Measurements from ENCODE around the gene CCNJ. TPM values are rescaled to one million over a fixed set of nuclear protein-coding genes. Genes with fewer than 3 reads are reported as not detected.
"Not testable (repeated sequence)": the region's sequence is repeated elsewhere in the genome, so short reads cannot be mapped to it uniquely, and the experiment has no call there.

CCNJ gene
- total RNA-seq, 8 experiments from 2014 or later = 4.1 to 42.3 (median 15.1) TPM

- Histone ChIP-seq H3K27ac (no peak overlapping the region), H3K4me1 (replicated peaks in 1 of 2) (peaks cover 0 to 9% of the 10 kb centered on the region in 2 donors), H3K4me3 (no peak overlapping the region)
- ATAC-seq (replicated peaks in 6 of 8) = no peak
- in situ Hi-C loops (cut with MboI; ENCODE audit: low pct_unique_long_range_greater_than_20kb in 2 of 9, low sequenced_read_pairs in 9 of 9, unreplicated experiment in 9 of 9) = loop anchor here in 4 of 9 experiments (25.0 kb wide), 3 partner anchors 174 to 299 kb away; partner anchors contain the start of gene DNTT (in 1 of the 4)
- 36 to 100% (median 64%) methylated on average over 1 to 4 of the region's 4 CpGs for WGBS, 10 experiments
Observed at GRCh38 chr10:96038476-96039387, 4.7 kb upstream of the CCNJ start.

DNA sequence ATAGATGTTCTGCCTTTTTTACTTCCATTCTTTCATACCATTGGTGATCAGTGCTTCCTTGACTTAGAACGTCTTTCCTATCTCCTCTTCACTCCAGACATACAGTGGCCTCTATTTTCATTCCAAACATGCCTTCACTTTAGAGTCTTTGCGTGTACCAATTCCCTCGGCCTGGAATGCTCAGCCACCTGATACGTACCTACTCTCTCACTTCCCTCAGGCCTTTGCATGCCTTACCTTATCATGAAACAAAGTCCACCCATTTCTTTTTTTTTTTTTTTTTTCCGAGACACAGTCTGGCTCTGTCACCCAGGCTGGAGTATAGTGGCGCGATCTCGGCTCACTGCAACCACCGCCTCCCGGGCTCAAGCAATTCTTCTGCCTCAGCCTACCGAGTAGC, 2.2 kb upstream of the CCNJ start:
- in situ Hi-C loops (cut with MboI; ENCODE audit: low pct_unique_long_range_greater_than_20kb in 2 of 9, low sequenced_read_pairs in 9 of 9, unreplicated experiment in 9 of 9) = loop anchor here in 4 of 9 experiments (25.0 kb wide), 3 partner anchors 171 to 296 kb away; partner anchors contain the start of gene DNTT (in 1 of the 4)

GRCh38 chr10:96043893-96044715, 721 bp downstream of the CCNJ start:
- H3K4me1 ChIP-seq (replicated peaks in 1 of 2) = peaks cover 5 to 21% of the 10 kb centered on the region in 2 donors
- H3K4me3 ChIP-seq = peak overlapping the region; percentile 63 to 97 (median 82)
- in situ Hi-C loops (cut with MboI; ENCODE audit: low pct_unique_long_range_greater_than_20kb in 2 of 9, low sequenced_read_pairs in 9 of 9, unreplicated experiment in 9 of 9) = loop anchor here in 4 of 9 experiments (25.0 kb wide), 3 partner anchors 168 to 293 kb away; partner anchors contain the start of gene DNTT (in 1 of the 4)
- H3K27ac ChIP-seq = peak overlapping the region; percentile 95 to 96
- ATAC-seq (replicated peaks in 6 of 8) = peak; percentile 46 to 66 (median 59)
- 0 to 4% (median 1%) methylated on average over 1 to 16 of the region's 58 CpGs; no CpG with 5 or more reads in 5 of the 10 experiments for WGBS, 10 experiments

More for the DNA sequence above, 2.2 kb upstream of the CCNJ start:
- Histone ChIP-seq H3K4me3 (no peak overlapping the region), H3K4me1 (replicated peaks in 1 of 2) (peaks cover 5 to 18% of the 10 kb centered on the region in 2 donors), H3K27ac (no peak overlapping the region)
- ATAC-seq (replicated peaks in 6 of 8) = no peak
- 83 to 100% (median 94%) methylated on average over 2 to 11 of the region's 11 CpGs for WGBS, 10 experiments

DNA sequence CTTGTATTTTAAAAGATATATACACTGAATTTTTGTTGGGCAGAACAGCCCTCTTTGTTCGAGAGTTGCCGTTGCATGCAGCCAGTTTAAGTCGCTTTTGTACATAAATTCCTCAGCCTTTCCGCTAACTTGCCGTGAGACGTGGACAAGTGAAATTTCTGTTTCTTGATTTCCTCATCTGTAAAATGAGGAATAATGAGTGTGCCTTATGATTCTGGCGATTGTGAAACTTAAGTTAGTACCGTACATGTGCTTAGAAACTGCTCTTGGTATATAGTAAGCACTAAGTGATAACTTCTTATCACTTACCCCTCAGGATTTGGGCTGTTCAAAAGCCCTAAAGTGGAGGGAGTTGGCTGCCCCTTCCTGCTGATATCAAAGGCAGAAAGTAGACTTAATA, 1.4 kb downstream of the CCNJ start:
- ATAC-seq (replicated peaks in 6 of 8) = no peak
- in situ Hi-C loops (cut with MboI; ENCODE audit: low pct_unique_long_range_greater_than_20kb in 2 of 9, low sequenced_read_pairs in 9 of 9, unreplicated experiment in 9 of 9) = loop anchor here in 4 of 9 experiments (25.0 kb wide), 3 partner anchors 168 to 293 kb away; partner anchors contain the start of gene DNTT (in 1 of the 4)
- WGBS, 10 experiments = 0 to 47% (median 0%) methylated on average over 2 to 6 of the region's 8 CpGs; no CpG with 5 or more reads in 1 of the 10 experiments
- Histone ChIP-seq H3K27ac (peak overlapping the region in 1 of 2 donors; percentile 95), H3K4me1 (replicated peaks in 1 of 2) (peaks cover 5 to 21% of the 10 kb centered on the region in 2 donors), H3K4me3 (peak overlapping the region; percentile 63 to 97 (median 82))

DNA sequence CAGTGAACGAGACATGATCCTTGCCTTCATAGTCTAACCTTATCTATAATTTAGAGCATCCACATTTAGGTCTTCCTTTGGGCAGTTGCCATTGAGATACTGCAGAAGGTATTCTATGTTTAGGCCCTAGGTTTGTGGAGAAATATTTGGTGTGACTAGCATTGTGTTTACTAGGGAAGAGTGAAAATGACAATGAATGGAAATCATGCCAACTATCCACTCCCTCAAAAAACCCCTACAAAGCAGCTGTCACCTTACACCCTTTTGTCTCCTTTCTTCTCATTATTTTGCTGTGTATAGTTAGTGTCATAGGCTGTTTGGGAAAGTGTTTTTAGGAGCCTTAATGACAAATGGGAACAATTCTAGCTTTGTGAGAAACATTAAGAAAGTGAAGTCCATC, 3.2 kb downstream of the CCNJ start:
- in situ Hi-C loops (cut with MboI; ENCODE audit: low pct_unique_long_range_greater_than_20kb in 2 of 9, low sequenced_read_pairs in 9 of 9, unreplicated experiment in 9 of 9) = loop anchor here in 4 of 9 experiments (25.0 kb wide), 3 partner anchors 166 to 291 kb away; partner anchors contain the start of gene DNTT (in 1 of the 4)
- WGBS, 10 experiments = 30 to 100% (median 86%) methylated on average over 1 of the region's 1 CpG; no CpG with 5 or more reads in 5 of the 10 experiments
- H3K27ac ChIP-seq = no peak overlapping the region
- no peak for ATAC-seq (replicated peaks in 6 of 8)
- peaks cover 5 to 21% of the 10 kb centered on the region in 2 donors for H3K4me1 ChIP-seq (replicated peaks in 1 of 2)
- no peak overlapping the region for H3K4me3 ChIP-seq

- H3K4me3 ChIP-seq = no peak overlapping the region
- ATAC-seq (replicated peaks in 6 of 8) = no peak
- in situ Hi-C loops (cut with MboI; ENCODE audit: low pct_unique_long_range_greater_than_20kb in 2 of 9, low sequenced_read_pairs in 9 of 9, unreplicated experiment in 9 of 9) = loop anchor here in 4 of 9 experiments (25.0 kb wide), 3 partner anchors 165 to 290 kb away; partner anchors contain the start of gene DNTT (in 1 of the 4)
- peaks cover 5 to 20% of the 10 kb centered on the region in 2 donors for H3K4me1 ChIP-seq (replicated peaks in 1 of 2)
- 89 to 100% (median 100%) methylated on average over 1 to 4 of the region's 4 CpGs; no CpG with 5 or more reads in 4 of the 10 experiments for WGBS, 10 experiments
- H3K27ac ChIP-seq = no peak overlapping the region
Observed at GRCh38 chr10:96047004-96047649, 3.7 kb downstream of the CCNJ start.

DNA sequence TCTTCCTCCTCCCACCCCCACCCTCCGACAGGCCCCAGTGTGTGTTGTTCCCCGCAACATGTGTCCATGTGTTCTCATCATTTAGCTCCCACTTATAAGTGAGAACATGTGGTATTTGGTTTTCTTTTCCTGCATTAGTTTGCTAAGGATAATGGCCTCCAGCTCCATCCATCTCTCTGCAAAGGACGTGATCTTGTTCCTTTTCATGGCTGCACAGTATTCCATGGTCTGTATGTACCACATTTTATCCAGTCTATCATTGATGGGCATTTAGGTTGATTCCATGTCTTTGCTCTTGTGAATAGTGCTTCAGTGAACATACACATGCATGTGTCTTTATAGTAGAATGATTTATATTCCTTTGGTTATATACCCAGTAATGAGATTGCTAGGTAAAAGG, 4.5 kb downstream of the CCNJ start:
- not testable (repeated sequence) for H3K27ac ChIP-seq; ATAC-seq (replicated peaks in 6 of 8); H3K4me3 ChIP-seq
- in situ Hi-C loops (cut with MboI; ENCODE audit: low pct_unique_long_range_greater_than_20kb in 2 of 9, low sequenced_read_pairs in 9 of 9, unreplicated experiment in 9 of 9) = loop anchor here in 4 of 9 experiments (25.0 kb wide), 3 partner anchors 164 to 289 kb away; partner anchors contain the start of gene DNTT (in 1 of the 4)
- 100% methylated on average over 1 of the region's 3 CpGs; no CpG with 5 or more reads in 9 of the 10 experiments for WGBS, 10 experiments
- peaks cover 5 to 12% of the 10 kb centered on the region in 2 donors for H3K4me1 ChIP-seq (replicated peaks in 1 of 2)

- peaks cover 5 to 12% of the 10 kb centered on the region in 2 donors for H3K4me1 ChIP-seq (replicated peaks in 1 of 2)
- no peak for ATAC-seq (replicated peaks in 6 of 8)
- H3K27ac ChIP-seq = no peak overlapping the region
- WGBS, 10 experiments = 83 to 100% (median 96%) methylated on average over 1 to 2 of the region's 2 CpGs
- in situ Hi-C loops (cut with MboI; ENCODE audit: low pct_unique_long_range_greater_than_20kb in 2 of 9, low sequenced_read_pairs in 9 of 9, unreplicated experiment in 9 of 9) = loop anchor here in 4 of 9 experiments (25.0 kb wide), 3 partner anchors 163 to 288 kb away; partner anchors contain the start of gene DNTT (in 1 of the 4)
- H3K4me3 ChIP-seq = no peak overlapping the region
Observed at GRCh38 chr10:96049340-96049739, 6.0 kb downstream of the CCNJ start.

DNA sequence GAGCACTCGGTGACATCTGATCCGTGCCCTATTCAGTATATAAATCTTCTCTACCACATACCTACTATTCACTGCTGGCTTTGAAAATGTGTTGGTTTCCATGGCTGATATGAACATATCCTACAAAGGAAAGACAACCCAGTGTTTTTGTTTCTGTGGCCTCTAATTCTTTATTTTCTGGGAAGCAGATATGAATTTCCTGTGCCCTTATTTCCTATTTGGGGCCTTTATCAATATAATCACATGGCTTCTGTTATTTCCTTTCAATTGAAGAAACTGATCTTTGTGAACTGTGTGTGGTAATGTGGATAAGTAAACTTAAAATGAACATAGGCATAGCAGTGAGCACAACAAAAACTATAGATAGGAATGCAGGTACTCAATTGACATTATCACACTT, 10.6 kb downstream of the CCNJ start:
- no peaks in the 10 kb centered on the region for H3K4me1 ChIP-seq (replicated peaks in 1 of 2)
- 63 to 100% (median 100%) methylated on average over 1 to 2 of the region's 2 CpGs; no CpG with 5 or more reads in 3 of the 10 experiments for WGBS, 10 experiments
- no peak overlapping the region for H3K27ac ChIP-seq
- H3K4me3 ChIP-seq = no peak overlapping the region
- ATAC-seq (replicated peaks in 6 of 8) = no peak
- in situ Hi-C loops (cut with MboI; ENCODE audit: low pct_unique_long_range_greater_than_20kb in 2 of 9, low sequenced_read_pairs in 9 of 9, unreplicated experiment in 9 of 9) = no loop called here

- WGBS, 10 experiments = 89 to 100% (median 91%) methylated on average over 1 to 7 of the region's 7 CpGs; no CpG with 5 or more reads in 1 of the 10 experiments
- no peak overlapping the region for H3K4me3 ChIP-seq
- H3K27ac ChIP-seq = no peak overlapping the region
- no peaks in the 10 kb centered on the region for H3K4me1 ChIP-seq (replicated peaks in 1 of 2)
- no peak for ATAC-seq (replicated peaks in 6 of 8)
- in situ Hi-C loops (cut with MboI; ENCODE audit: low pct_unique_long_range_greater_than_20kb in 2 of 9, low sequenced_read_pairs in 9 of 9, unreplicated experiment in 9 of 9) = no loop called here
Observed at GRCh38 chr10:96056787-96057186, 13.4 kb downstream of the CCNJ start.

DNA sequence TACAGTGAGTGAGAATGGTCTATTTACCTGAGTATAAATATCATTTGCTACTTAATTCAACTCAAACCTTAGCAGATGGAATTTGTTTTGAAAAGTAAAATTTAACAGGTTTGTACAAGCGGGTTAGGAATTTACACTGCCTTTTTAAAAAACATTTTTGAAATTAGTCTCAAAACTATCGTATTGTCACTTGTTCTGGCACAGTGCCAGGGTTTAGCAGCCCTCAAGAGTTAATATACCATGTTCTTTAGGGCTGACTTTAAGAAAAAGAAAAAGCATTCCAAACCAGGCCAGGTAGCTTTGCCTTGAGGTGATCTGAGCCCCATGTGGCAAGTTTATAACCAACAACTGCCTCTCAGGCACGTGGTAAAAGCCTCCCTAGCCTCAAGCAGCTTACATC, 17.8 kb downstream of the CCNJ start:
- H3K4me1 ChIP-seq (replicated peaks in 1 of 2) = no peaks in the 10 kb centered on the region
- no peak for ATAC-seq (replicated peaks in 6 of 8)
- WGBS, 10 experiments = 83 to 100% (median 100%) methylated on average over 1 to 3 of the region's 3 CpGs; no CpG with 5 or more reads in 1 of the 10 experiments
- no peak overlapping the region for H3K27ac ChIP-seq
- in situ Hi-C loops (cut with MboI; ENCODE audit: low pct_unique_long_range_greater_than_20kb in 2 of 9, low sequenced_read_pairs in 9 of 9, unreplicated experiment in 9 of 9) = no loop called here
- H3K4me3 ChIP-seq = no peak overlapping the region

GRCh38 chr10:96072674-96073073, 29.3 kb downstream of the CCNJ start:
- ATAC-seq (replicated peaks in 6 of 8) = peak in 2 of 8 experiments; percentile 48 to 56
- H3K27ac ChIP-seq = no peak overlapping the region
- WGBS, 10 experiments = 57 to 100% (median 68%) methylated on average over 1 to 2 of the region's 2 CpGs; no CpG with 5 or more reads in 1 of the 10 experiments

More at GRCh38 chr10:96072674-96073073, 29.3 kb downstream of the CCNJ start:
- in situ Hi-C loops (cut with MboI; ENCODE audit: low pct_unique_long_range_greater_than_20kb in 2 of 9, low sequenced_read_pairs in 9 of 9, unreplicated experiment in 9 of 9) = no loop called here
- no peaks in the 10 kb centered on the region for H3K4me1 ChIP-seq (replicated peaks in 1 of 2)
- no peak overlapping the region for H3K4me3 ChIP-seq

Measured in motor neuron (in vitro differentiated cells).